H1 (cell line): Measurements from ENCODE around the gene FDPS. TPM values are rescaled to one million over a fixed set of nuclear protein-coding genes. Genes with fewer than 3 reads are reported as not detected.

Experiments used
- CTCF ChIA-PET: fragments of 300-600 bp; sonication (Branson Sonifier 250); formaldehyde crosslinking; loops from one replicate; lab custom pipeline; 2021; ENCODE audit not compliant: partially characterized antibody; lab: Charles Lee
- POLR2A ChIA-PET: fragments of 300-600 bp; sonication (Branson Sonifier 250); formaldehyde crosslinking; loops from one replicate; lab custom pipeline; 2021; ENCODE audit warnings: inconsistent platforms; ENCODE audit not compliant: partially characterized antibody; lab: Charles Lee
- DNase-seq, 2 experiments: peaks; one replicate each; pipeline versions ENCODE4 v3.0.0 to v3.0.0-alpha.2; 2010 to 2022; ENCODE audit warnings: low spot score in 2 of 2, low read depth in 1 of 2, mixed read lengths in 1 of 2
- FAIRE-seq: peaks from 2 replicates; lab custom pipeline; 2011; peaks lifted over from hg19 to GRCh38; lab: Jason Lieb, UNC
- H2AFZ ChIP-seq: 2 replicates; pipeline ENCODE4 v1.8.1; 2012; ENCODE audit warnings: low read length, inconsistent platforms
- H2AK5ac ChIP-seq: 2 replicates; pipeline ENCODE4 v1.6.1; 2013; ENCODE audit warnings: low read depth, low read length
- H2BK120ac ChIP-seq: replicated peaks from 2 replicates; pipeline ENCODE3; 2013; ENCODE audit warnings: low read depth, low read length, inconsistent platforms
- H2BK12ac ChIP-seq: 2 replicates; pipeline ENCODE4 v1.6.1; 2013; ENCODE audit warnings: low read depth, low read length
- H2BK15ac ChIP-seq: 2 replicates; pipeline ENCODE4 v1.6.1; 2013; ENCODE audit warnings: low read length
- H2BK20ac ChIP-seq: 2 replicates; pipeline ENCODE4 v1.6.1; 2013; ENCODE audit warnings: low read length
- H2BK5ac ChIP-seq: 2 replicates; pipeline ENCODE4 v1.6.1; 2013; ENCODE audit warnings: low read depth, low read length
- H3K14ac ChIP-seq: 2 replicates; pipeline ENCODE4 v1.6.1; 2013; ENCODE audit warnings: inconsistent platforms; ENCODE audit not compliant: insufficient read length
- H3K18ac ChIP-seq: 2 replicates; pipeline ENCODE4 v1.6.1; 2013; ENCODE audit warnings: low read length; ENCODE audit errors: extremely low read depth
- H3K23ac ChIP-seq: 2 replicates; pipeline ENCODE4 v1.6.1; 2013; ENCODE audit warnings: inconsistent platforms; ENCODE audit not compliant: insufficient read length
- H3K23me2 ChIP-seq: 2 replicates; pipeline ENCODE4 v1.6.1; 2013; ENCODE audit warnings: low read depth, low read length
- H3K27ac ChIP-seq: 2 replicates; pipeline ENCODE4 v1.6.1; 2011; ENCODE audit warnings: low read depth, low read length, inconsistent platforms
- H3K27me3 ChIP-seq, 4 experiments: replicated peaks in 1 of 4; 1 replicate in 1 of 4; 2 replicates in 3 of 4; pipeline versions ENCODE4 v1.6.1 to v1.8.1; 2011 to 2013; ENCODE audit warnings: low read length in 3 of 4, mild to moderate bottlenecking in 3 of 4, inconsistent platforms in 2 of 4, mixed read lengths in 2 of 4, moderate library complexity in 1 of 4; ENCODE audit not compliant: control insufficient read depth in 3 of 4, insufficient read depth in 3 of 4; ENCODE audit errors: extremely low read depth in 1 of 4
- H3K36me3 ChIP-seq, 4 experiments: 2 replicates each; pipeline versions ENCODE4 v1.6.1 to v1.8.1; 2011 to 2013; ENCODE audit warnings: mild to moderate bottlenecking in 4 of 4, low read length in 3 of 4, moderate library complexity in 2 of 4, control low read depth in 1 of 4, inconsistent platforms in 1 of 4; ENCODE audit not compliant: insufficient read depth in 4 of 4, control insufficient read depth in 2 of 4
- H3K4ac ChIP-seq: replicated peaks from 2 replicates; pipeline ENCODE3; 2013; ENCODE audit warnings: low read length, low read depth, mixed read lengths, inconsistent platforms; ENCODE audit not compliant: insufficient read length
- H3K4me1 ChIP-seq, 4 experiments: replicated peaks in 1 of 4; 1 replicate in 1 of 4; 2 replicates in 3 of 4; pipeline versions ENCODE4 v1.6.1 to v1.8.1; 2011 to 2013; ENCODE audit warnings: low read length in 3 of 4, inconsistent platforms in 2 of 4, mixed read lengths in 1 of 4; ENCODE audit not compliant: insufficient read depth in 4 of 4, control insufficient read depth in 3 of 4
- H3K4me2 ChIP-seq, 2 experiments: 2 replicates each; pipeline versions ENCODE4 v1.6.1 to v1.8.1; 2011 to 2013; ENCODE audit warnings: low read depth in 2 of 2, low read length in 2 of 2, control low read depth in 1 of 2, inconsistent platforms in 1 of 2, mild to moderate bottlenecking in 1 of 2; ENCODE audit not compliant: insufficient read depth in 1 of 2
- H3K4me3 ChIP-seq, 4 experiments: fragments of 200-600, 300-600 bp in 1 of 4; sonication (generic), shearing (Covaris generic), sonication (Bioruptor Twin) in 1 of 4; 2 replicates each; pipeline versions ENCODE4 v1.5.1 to v1.8.1; 2011 to 2016; ENCODE audit warnings: low read length in 4 of 4, low read depth in 3 of 4, control low read depth in 2 of 4, inconsistent platforms in 2 of 4, mild to moderate bottlenecking in 2 of 4, mixed read lengths in 1 of 4, moderate library complexity in 1 of 4; ENCODE audit not compliant: insufficient read depth in 2 of 4; ENCODE audit errors: extremely low read depth in 1 of 4
- H3K56ac ChIP-seq: replicated peaks from 2 replicates; pipeline ENCODE3; 2013; ENCODE audit warnings: low read depth, mild to moderate bottlenecking, mixed read lengths, low read length, inconsistent platforms; ENCODE audit not compliant: insufficient read length
- H3K79me1 ChIP-seq: 2 replicates; pipeline ENCODE4 v1.6.1; 2013; ENCODE audit warnings: low read depth, low read length, control low read depth
- H3K79me2 ChIP-seq, 2 experiments: 2 replicates each; pipeline versions ENCODE4 v1.6.1 to v1.8.1; 2012 to 2013; ENCODE audit warnings: low read length in 2 of 2, mild to moderate bottlenecking in 2 of 2, inconsistent platforms in 1 of 2; ENCODE audit not compliant: insufficient read depth in 2 of 2, control insufficient read depth in 1 of 2
- H3K9ac ChIP-seq, 4 experiments: replicated peaks in 1 of 4; 1 replicate in 1 of 4; 2 replicates in 3 of 4; pipeline versions ENCODE4 v1.6.1 to v1.8.1; 2011 to 2013; ENCODE audit warnings: low read depth in 3 of 4, low read length in 3 of 4, control low read depth in 2 of 4, mild to moderate bottlenecking in 2 of 4, moderate library complexity in 2 of 4, inconsistent platforms in 1 of 4; ENCODE audit errors: extremely low read depth in 1 of 4
- H3K9me3 ChIP-seq, 2 experiments: 2 replicates each; pipeline versions ENCODE4 v1.6.1 to v1.8.1; 2012 to 2013; ENCODE audit warnings: mild to moderate bottlenecking in 2 of 2, moderate library complexity in 2 of 2, control low read depth in 1 of 2, inconsistent platforms in 1 of 2, low read depth in 1 of 2, low read length in 1 of 2, mixed read lengths in 1 of 2; ENCODE audit not compliant: insufficient read depth in 2 of 2
- H4K20me1 ChIP-seq, 2 experiments: replicated peaks in 1 of 2; 2 replicates each; pipeline versions ENCODE3 to v1.8.1; 2011 to 2013; ENCODE audit warnings: inconsistent platforms in 2 of 2, low read length in 2 of 2, mild to moderate bottlenecking in 1 of 2; ENCODE audit not compliant: insufficient read depth in 2 of 2, control insufficient read depth in 1 of 2
- H4K5ac ChIP-seq: 2 replicates; pipeline ENCODE4 v1.6.1; 2013; ENCODE audit warnings: low read length, low read depth, mixed read lengths, inconsistent platforms; ENCODE audit not compliant: insufficient read length
- H4K8ac ChIP-seq: 2 replicates; pipeline ENCODE4 v1.8.0; 2013; ENCODE audit warnings: mild to moderate bottlenecking, moderate library complexity, low read length, inconsistent platforms; ENCODE audit not compliant: insufficient read depth; ENCODE audit errors: extremely low read depth
- H4K91ac ChIP-seq: replicated peaks from 2 replicates; pipeline ENCODE3; 2013; ENCODE audit warnings: low read length, mixed read lengths, inconsistent platforms; ENCODE audit not compliant: insufficient read length
- ASH2L ChIP-seq: fragments of 200-600, 300-600 bp; sonication (generic); IDR thresholded peaks from one replicate; pipeline ENCODE4 v1.7.1; 2017; ENCODE audit warnings: low read length
- BCL11A ChIP-seq, 2 experiments: IDR thresholded peaks; one replicate each; pipeline ENCODE4 v1.6.1; 2011; ENCODE audit warnings: low read depth in 2 of 2, low read length in 2 of 2, mild to moderate bottlenecking in 2 of 2
- CBX8 ChIP-seq: fragments of 300-800, 300-1000 bp; sonication (generic); IDR thresholded peaks from 2 replicates; pipeline ENCODE4 v1.7.1; 2016; ENCODE audit warnings: low read depth, low read length, borderline replicate concordance
- CREB1 ChIP-seq: IDR thresholded peaks from 2 replicates; pipeline ENCODE4 v1.6.1; 2012; ENCODE audit warnings: inconsistent platforms
- CTBP2 ChIP-seq: IDR thresholded peaks from 2 replicates; pipeline ENCODE4 v1.7.0; 2011; ENCODE audit warnings: borderline replicate concordance, mild to moderate bottlenecking, moderate library complexity, mixed read lengths, low read length; ENCODE audit not compliant: insufficient read depth, insufficient read length
- CTCF ChIP-seq, 3 experiments: IDR thresholded peaks; 1 replicate in 2 of 3; 2 replicates in 1 of 3; pipeline versions ENCODE4 v1.5.1 to v1.6.1; 2011; ENCODE audit warnings: low read length in 3 of 3, mild to moderate bottlenecking in 3 of 3, inconsistent platforms in 2 of 3, low read depth in 1 of 3, moderate library complexity in 1 of 3; ENCODE audit not compliant: insufficient read depth in 1 of 3; ENCODE audit errors: control extremely low read depth in 1 of 3
- SIRT6 ChIP-seq: IDR thresholded peaks from one replicate; pipeline ENCODE4 v1.7.1; 2012; ENCODE audit warnings: low read length, inconsistent platforms
- SIX5 ChIP-seq: IDR thresholded peaks from 2 replicates; pipeline ENCODE4 v1.6.1; 2011; ENCODE audit warnings: mild to moderate bottlenecking, low read depth, low read length
- YY1 ChIP-seq: IDR thresholded peaks from 2 replicates; pipeline ENCODE4 v1.6.1; 2011; ENCODE audit warnings: low read depth, mild to moderate bottlenecking, low read length
- WGBS, 2 experiments: shearing (Covaris generic) in 1 of 2; methylation state at CpG; one replicate each; pipeline versions ENCODE4 v1.1.6 to v1.1.7; 2013 to 2015; ENCODE audit warnings: low lambda C conversion rate in 2 of 2, mixed read lengths in 2 of 2, inconsistent platforms in 1 of 2, low coverage in 1 of 2, missing lambda C conversion rate in 1 of 2; ENCODE audit not compliant: insufficient replicate concordance in 2 of 2, insufficient coverage in 1 of 2, insufficient read length in 1 of 2; ENCODE audit errors: extremely low coverage in 1 of 2, missing lambda C conversion rate in 1 of 2; 5-methylcytosine and 5-hydroxymethylcytosine counted together
- polyA plus RNA-seq, 7 experiments: library from polyadenylated mRNA; depleted of rRNA in 3 of 7; stranded (reverse) in 5 of 7; unstranded in 2 of 7; fragments of >200 nt in 5 of 7; fragments of 200-250 nt in 2 of 7; gene quantifications; 1 replicate in 5 of 7; 2 replicates in 1 of 7; 4 replicates in 1 of 7; pipeline versions ENCODE4 v1.2.1 to v1.2.3, GENCODE V29; 2011 to 2013; ENCODE audit warnings: missing spikeins in 2 of 7, mixed read lengths in 2 of 7
- total RNA-seq: library from RNA; stranded (reverse); fragmentation: NEBNext Ultra II Directional; extraction: Animal tissue kit (Norgen Biotek cat#: 25700); gene quantifications from 2 replicates; pipeline ENCODE4 v1.2.1, GENCODE V29; 2021

FDPS gene
- total and polyA plus RNA-seq, 2 of the 8 experiments (the other 6 are each of a cell fraction or from before 2014, with no cell fraction given), result 267 to 368 TPM

GRCh38 chr1:155326631-155327037 is 18.0 kb downstream of the FDPS start:
- H3K27me3 ChIP-seq, result peaks cover 0 to 5% (median 3%) of the 10 kb centered on the region in 4 experiments; a peak in 4 of 7 replicates
- ChIA-PET CTCF (interaction anchor here (1.4 to 15.0 kb wide), 2 partner anchors 68 to 76 kb away, joined by 3 to 227 read pairs; partner anchors contain the start of gene ENTREP3), POLR2A (interaction anchor here (1.6 kb wide), 1 partner anchor 11 kb away, joined by 4 read pairs; no protein-coding TSS in a partner anchor)
- H4K91ac ChIP-seq, result no peak overlapping the region
- H2BK15ac ChIP-seq, result no peak overlapping the region
- no peak overlapping the region for H3K4me3 ChIP-seq
- 96% methylated on average over 7 of the region's 7 CpGs; no CpG with 5 or more reads in 1 of the 2 experiments for WGBS, 2 experiments
- H3K9ac ChIP-seq, result no peak overlapping the region
- H3K23me2 ChIP-seq, result peaks cover 9% of the 10 kb centered on the region; the same call in 1 of the 2 replicates
- no peak overlapping the region for H2BK12ac ChIP-seq
- H3K4ac ChIP-seq, result no peak overlapping the region
- FAIRE-seq (no peak), DNase-seq (no peak)
- no peak overlapping the region for H3K4me2 ChIP-seq
- no peak overlapping the region for H4K5ac ChIP-seq
- H3K36me3 ChIP-seq, result peaks cover 0 to 29% (median 3%) of the 10 kb centered on the region in 4 experiments; a peak in 7 of 8 replicates
- H2BK120ac ChIP-seq, result no peak overlapping the region
- H2AK5ac ChIP-seq, result no peak overlapping the region
- peaks cover 0 to 4% of the 10 kb centered on the region in 2 experiments; a peak in 1 of 4 replicates for H3K79me2 ChIP-seq
- H3K56ac ChIP-seq, result no peak overlapping the region
- H3K79me1 ChIP-seq, result peaks cover 6% of the 10 kb centered on the region
- no peak overlapping the region for H3K14ac ChIP-seq
- no peak overlapping the region for H3K18ac ChIP-seq
- no peak overlapping the region for H2BK20ac ChIP-seq
- no peak overlapping the region for H4K8ac ChIP-seq
- H3K23ac ChIP-seq, result no peak overlapping the region
- no peak overlapping the region for H2AFZ ChIP-seq
- H2BK5ac ChIP-seq, result no peak overlapping the region
- no peak overlapping the region for H3K27ac ChIP-seq
- no peaks in the 10 kb centered on the region for H3K9me3 ChIP-seq
- H3K4me1 ChIP-seq, result peaks cover 4 to 17% (median 11%) of the 10 kb centered on the region in 4 experiments; a peak in 6 of 7 replicates
- H4K20me1 ChIP-seq, result peaks cover 5 to 8% of the 10 kb centered on the region in 2 experiments
- TF ChIP-seq CBX8, result no peak
- no peak for TF ChIP-seq SIX5
- no peak for TF ChIP-seq CTCF (IDR thresholded peaks at IDR 0.05; ENCODE audit: control extremely low read depth in 1 of 3, insufficient read depth in 1 of 3, low read depth in 1 of 3, low read length in 3 of 3)
- TF ChIP-seq BCL11A (IDR thresholded peaks at IDR 0.05; ENCODE audit: low read depth in 2 of 2, low read length in 2 of 2), result no peak
- TF ChIP-seq ASH2L, result no peak
- no peak for TF ChIP-seq CREB1
- TF ChIP-seq CTBP2, result no peak
- no peak for TF ChIP-seq SIRT6
- no peak for TF ChIP-seq YY1
